Activated effector memory CD4-positive, alpha-beta T cell treated with anti-CD3 and anti-CD28 coated beads, Interleukin-2, amount 50 U/mL, for 16 hours (primary cell): ENCODE results near the gene ABLIM2.
A peak's percentile ranks its signal among the peaks of the same experiment; 100 is the strongest.

Experiments used
- DNase-seq: peaks from one replicate; pipeline ENCODE4 v3.0.0-alpha.2; 2020

ABLIM2 gene

DNA sequence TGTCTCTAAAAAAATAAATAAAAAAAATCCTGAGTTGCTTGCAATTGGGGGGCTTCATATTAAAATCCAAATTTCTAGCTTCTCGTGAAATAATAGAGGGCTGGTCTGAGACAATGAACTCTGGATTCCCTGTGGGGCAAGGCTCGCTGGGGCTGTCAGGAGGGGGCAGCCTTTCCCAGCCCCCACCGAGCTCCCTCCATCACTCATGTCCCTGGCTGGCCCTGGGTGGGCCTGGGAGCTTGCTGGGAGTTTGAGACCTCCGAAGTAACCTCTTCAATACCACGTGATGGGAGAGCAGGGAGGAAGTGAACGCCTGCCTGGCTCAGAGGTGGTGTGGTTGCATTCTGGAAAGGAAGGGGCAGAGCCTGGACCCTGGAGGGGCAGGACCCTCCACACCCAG is 164.9 kb downstream of the ABLIM2 start:
- DNase-seq, result no peak

DNA sequence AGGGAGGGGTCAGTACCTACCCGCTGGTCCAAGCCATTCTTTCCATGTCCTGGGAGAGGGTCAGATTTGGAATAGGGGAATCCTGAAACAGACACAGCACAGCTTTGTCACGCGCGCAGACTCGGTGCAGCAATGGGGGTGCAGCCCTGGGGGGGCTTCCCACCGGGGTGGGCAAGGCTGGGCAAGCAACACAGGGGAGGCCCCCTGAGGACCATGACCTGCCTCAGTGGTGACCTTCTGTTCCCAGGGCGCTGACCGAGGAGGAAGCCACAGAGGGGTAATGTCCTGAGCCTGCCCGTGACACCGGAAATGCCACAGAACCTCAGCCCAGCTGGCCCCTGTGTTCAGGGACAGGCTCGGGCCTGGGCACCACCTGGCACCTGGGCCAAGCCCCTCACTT is 165.8 kb downstream of the ABLIM2 start:
- no peak for DNase-seq

DNA sequence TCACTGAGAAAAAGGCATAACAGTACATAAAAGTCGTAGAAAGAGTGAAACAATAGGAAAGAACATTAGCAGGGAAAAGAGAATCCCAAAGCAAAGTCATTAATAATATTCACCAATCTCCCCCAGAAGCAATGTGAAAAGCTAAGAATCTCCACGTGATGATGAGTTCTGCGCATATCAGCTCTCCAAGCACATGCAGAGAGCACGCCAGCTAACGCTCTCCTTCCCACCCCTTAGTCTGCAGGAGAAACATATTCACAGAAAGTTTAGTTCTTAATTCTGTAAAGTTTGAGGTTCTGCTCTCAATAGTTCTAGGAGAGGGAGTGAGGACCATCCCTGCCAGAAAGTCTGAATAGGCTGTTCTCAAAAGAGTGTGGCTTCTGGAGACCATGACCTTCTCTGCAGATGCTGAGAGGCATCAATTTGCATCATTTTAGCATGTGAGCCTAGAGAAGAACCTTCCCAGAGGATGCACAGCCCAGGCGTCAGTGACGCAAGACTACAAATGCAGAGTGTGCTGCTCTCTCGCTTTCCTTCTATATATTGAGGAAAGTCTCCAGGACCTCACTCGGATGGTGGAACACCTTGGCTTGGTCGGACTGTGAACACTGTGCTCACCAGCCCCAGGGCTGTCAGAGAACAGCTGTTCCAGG is 167.7 kb downstream of the ABLIM2 start:
- DNase-seq, result no peak

DNA sequence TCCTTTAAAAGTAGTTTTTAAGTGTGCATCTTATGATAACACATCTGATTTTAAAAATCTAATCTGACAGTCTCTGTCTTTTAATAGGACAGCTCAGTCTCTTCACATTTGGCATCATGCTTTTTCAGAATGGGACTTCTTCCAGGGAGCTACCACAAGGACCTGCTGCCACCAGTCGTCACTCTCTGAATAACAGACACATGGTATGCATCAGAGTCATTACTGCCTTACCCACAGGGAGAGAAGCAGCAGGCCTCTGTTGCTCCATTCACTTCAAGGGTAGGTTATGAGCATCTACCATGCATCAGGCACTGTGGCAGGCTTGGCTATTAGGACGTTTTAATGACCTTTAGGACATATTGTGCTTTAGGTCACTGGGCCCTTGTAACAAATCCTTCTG is 169.0 kb downstream of the ABLIM2 start:
- no peak for DNase-seq

DNA sequence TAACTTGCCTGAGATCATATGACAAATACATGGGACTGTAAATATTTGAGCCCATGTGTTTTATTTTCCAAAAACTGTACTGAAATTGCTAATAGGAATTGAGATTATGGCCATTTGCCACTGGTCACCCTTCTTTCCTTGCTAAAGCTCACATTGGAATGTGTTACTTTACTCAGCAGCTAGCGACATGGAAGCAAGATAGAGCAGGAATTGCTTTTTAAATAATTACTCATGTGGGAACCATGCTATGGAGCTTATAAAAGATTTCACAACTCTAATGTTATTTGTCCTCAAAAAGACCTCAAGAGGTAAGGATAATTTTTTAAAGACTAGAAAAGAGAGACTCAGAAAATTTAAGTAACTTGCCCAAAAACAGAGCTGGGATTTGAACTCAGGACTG is 170.2 kb downstream of the ABLIM2 start:
- DNase-seq, result no peak

DNA sequence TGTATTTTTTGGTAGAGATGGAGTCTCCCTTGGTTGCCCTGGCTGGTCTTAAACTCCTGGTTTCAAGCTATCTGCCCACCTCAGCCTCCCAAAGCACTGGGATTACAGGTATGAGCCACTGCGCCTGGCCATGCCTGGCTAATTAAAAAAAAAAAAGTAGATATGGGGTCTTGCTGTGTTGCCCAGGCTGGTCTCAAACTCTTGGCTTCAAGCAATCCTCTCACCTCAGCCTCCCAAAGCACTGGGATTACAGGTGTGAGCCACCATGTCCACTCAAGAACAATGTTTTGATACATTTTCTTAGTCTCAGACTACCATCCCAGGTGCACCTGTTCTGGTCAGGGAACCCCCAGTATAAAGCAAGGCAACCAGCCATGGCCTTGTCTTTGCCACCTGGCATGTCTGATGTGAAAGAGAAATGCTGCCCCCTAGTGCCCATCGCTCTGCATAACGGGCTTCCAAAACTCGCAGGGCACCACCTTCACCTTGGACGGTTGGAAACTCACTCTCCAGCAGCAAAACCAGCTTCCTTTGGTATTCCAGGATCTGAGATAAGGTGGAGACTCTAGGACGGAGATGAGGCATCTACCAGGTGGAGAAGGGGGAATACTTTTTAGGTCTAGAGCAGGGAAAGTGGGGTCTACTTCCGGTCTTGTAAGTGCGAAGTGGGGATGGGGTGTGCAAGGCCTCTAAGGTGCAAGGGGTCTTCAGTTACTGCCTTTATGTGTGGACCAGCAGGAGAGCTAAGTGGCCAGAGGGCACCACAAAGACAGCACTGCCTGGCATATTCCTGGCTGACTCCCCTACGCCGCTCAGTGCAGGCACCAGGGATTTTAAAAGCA is 171.2 kb downstream of the ABLIM2 start:
- DNase-seq, result peak; percentile 90

DNA sequence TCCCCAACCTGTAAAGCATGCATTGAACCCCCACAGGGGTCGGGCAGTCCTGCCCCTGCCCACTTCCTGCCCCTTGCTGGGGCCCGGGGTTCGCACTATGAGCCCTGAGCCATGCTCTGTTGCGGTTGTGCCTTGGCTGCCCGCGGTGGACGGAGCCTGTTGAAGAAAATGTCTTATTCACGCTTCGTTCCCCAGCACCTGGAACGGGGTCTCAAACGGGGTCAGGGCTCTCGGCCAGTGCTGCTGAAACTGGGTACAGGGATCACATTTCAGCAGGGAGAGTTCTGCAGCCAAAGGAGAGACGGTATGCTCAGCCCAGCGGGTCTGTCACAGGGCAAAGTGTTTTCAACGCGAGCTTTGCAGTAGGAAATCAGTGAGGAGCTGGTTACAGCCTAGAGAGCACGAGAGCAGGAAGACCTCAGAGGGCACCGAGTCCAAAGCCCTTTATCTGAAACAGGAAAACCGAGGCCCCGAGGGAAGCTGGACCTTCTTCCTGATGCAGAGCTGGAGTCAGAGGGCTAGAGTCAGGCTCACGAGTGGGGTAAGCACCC is 172.6 kb downstream of the ABLIM2 start:
- no peak for DNase-seq

DNA sequence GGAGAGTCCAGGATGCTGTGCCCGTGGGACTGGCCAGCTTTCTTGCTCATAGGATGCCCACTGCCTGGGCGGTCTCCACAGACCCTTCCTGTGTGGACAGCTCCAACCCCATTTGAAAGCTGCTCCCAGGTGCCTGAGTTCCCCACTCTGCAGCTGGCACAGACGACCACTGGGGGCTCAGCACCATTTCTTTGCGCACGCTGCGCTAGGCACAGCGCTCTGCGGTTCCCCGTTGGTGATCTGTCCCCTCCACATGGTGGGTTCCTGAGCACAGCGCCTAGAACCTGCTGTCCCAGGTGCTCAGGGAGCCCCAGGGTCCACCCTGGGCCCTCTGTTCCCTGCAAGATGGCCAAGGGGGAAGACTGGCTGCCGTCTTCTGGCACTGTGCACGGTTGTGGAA is 173.5 kb downstream of the ABLIM2 start:
- no peak for DNase-seq

DNA sequence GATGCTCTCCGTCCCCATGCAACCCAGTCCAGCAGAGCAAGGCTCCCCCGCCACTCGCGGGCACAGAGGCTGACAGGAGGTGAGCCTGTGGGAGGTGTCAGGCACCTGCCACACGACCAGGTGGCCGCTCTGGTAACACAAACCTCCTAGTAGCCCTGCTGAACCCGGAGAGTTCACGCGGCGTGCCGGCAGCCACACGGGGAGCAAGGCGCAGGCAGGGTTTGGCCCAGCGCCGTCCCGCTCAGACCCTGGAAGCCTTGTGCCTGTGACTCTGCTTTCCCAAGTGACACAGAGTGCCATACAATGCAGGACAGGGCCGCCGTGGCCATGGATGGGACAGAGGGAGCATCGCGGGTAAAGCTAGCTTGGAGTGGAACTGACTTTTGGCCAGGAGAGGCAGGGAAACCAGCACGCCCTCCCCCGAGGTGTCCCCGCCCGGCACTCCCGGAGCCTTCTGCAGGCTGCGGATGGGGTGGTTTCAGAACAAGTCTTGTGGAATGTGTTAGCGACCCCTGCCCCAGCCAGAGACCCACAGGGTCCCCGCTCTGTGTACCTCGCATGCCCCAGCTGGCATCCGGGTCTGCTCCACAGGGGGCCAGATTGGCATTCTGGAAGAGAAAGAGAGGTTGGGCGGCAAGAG is 174.2 kb downstream of the ABLIM2 start:
- DNase-seq, result no peak

DNA sequence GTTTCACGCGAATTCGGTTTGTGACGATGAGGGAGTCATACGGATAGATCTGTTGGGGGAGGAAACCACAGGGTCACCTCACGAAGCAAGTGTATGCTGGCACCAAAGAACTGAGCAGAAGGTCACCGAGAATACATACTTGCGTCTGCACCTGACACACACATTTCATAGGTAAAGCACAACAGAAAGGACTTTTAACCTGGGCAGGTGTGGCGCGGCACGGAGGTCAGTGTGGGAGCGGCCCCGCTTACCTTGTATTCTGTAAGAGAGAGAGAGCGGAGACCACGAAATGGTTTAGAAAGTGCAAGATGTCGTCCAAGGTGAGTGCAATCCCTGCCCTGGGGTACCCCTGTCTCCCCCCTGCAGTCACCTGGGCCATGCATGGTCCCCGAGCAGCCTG is 175.3 kb downstream of the ABLIM2 start:
- no peak for DNase-seq

DNA sequence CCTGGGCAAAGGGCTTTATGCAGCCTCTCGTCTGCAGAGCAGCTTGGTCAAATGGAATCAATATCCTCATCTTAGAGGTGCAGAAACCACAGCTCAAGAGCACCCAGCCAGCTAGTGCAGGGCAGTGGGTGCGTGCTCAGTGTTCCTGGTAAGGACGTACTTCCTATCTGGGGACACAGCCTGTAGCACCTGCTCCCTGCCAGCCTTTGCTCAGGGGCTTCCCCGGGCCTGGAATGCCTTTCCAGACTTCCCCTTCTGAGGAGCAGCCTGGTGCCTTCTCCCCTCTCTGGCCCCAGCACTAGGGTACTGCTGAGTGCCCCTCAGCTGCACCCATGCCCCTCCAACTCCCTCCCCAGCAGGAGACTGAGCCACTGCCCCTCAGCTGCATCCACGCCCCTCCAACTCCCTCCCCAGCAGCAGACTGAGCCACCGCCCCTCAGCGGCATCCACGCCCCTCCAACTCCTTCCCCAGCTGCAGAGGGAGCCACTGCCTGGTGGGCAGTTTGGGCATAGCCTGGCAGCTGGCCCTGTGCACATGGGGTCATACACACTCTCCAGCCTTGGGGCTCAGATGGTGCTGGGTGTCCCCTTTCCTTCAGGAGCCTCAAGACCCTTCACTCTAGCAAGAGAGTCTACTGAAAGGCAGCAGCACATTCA is 176.7 kb downstream of the ABLIM2 start:
- DNase-seq, result no peak

DNA sequence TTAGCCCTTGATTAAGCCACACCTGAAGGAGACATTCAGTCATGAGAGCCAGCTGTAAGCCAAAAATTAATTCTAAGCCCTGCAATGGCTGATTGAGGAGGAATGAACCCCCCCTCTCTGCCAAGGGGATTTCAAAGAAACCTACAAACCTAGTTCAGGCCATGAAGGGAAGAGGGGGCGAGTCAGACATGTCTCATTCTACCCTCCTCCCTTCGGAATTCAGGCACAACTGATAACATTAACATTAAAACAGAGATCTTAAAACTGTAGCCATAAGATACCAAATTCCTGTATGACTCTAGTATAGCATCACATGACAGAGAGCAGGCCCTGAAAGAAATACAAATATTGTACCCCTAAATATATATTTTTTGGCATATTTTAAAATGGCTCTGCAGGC is 178.6 kb downstream of the ABLIM2 start:
- DNase-seq, result no peak

DNA sequence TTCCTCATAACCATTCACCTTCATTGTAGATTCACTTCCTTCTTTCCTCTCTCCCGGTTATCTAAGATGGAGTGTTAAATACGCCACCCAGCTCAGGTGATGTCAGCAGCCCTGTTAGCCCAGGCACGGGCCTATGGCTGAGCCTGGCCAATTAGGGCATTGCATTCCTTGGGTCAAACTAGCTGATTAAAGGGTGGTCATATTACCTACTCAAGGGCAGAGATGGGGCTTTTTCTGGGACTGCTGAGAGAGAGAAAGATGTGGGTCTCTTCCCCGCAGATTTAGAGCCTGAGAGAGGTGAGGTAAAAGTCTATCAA is 179.0 kb downstream of the ABLIM2 start:
- no peak for DNase-seq

DNA sequence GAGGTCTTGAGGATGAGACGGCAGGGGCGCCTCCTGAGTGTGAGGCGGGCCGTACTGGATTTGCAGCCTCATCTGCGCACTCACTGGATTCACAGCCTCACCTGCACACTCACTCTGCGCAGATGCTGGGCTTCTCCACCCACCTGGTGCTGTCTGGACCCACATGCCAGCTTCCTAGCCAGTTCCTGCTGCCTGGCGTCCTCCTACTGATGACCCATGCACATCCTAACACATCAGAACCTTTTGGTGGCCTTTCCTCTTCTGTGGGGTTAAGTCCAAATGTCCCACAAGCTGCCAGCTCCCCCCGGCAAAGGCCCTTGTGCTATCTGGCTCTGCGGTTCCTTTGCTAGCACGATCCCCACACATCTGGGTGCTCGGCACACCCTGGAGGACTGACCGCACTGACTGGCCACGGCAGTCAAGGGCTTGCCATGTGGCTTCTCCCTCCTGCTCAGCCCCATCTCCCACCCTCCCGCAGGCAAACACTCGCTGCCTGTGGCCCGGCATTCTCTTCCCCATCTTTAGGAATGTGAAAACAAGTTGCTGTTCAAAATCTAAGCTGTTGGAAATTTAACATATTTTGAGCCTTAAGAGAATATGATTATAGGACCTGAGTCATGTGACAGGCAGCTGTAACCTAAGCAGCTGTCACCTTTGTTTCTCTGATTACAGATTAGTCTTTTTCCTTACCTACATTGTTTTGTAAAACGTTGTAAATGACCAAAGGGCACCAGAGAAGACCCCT is 179.5 kb downstream of the ABLIM2 start:
- no peak for DNase-seq

DNA sequence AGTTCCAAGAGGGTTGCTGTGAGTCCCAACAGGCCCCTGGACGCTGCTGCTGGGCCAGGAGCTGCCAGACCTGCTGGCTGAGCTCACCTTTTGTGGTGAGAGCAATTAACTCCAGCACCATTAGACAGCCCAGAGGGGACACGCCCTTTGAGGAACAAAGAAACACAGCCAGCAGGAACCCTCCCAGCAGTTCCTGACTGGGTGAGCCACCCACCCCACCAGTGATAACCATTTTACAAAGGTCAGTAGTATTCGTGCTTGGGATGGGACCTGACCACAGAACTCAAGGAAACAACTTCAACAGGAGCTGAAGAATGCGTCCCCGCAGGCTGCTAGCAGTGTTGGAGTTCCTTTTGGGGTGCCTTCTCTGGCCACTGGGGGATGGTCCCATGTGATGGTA is 180.1 kb downstream of the ABLIM2 start:
- no peak for DNase-seq

DNA sequence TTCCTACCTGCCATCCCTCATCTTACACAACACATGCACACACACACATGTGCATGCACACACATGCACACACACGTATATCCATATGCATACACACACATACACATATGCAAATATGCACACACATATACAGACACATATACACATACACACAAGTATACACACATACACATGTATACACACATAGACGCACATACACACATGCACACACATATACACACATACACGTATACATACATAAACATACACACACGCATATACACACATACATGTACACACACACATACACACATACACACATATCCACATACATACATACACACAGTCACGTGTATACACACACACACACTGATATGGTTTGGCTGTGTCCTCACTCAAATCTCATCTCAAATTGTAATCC is 182.0 kb downstream of the ABLIM2 start:
- DNase-seq, result no peak

DNA sequence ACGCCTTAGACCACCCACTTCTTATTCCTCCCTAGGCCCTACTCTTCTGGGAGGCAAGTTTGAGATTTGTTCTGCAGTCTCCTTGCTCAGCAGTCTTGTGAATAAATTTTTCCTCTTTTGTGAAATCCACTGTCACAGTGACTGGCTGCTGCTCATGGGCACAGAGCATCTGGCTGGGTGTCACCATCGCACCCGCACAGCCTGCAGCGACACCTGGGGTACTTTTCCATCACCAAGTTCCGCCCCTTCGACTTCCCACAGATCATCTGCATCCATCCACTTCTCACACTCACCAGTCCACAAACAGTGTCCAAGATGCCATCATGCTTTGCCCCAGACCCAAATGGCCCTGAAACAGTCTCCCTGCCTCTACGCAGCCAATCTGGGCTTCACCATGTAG is 182.6 kb downstream of the ABLIM2 start:
- DNase-seq, result no peak

DNA sequence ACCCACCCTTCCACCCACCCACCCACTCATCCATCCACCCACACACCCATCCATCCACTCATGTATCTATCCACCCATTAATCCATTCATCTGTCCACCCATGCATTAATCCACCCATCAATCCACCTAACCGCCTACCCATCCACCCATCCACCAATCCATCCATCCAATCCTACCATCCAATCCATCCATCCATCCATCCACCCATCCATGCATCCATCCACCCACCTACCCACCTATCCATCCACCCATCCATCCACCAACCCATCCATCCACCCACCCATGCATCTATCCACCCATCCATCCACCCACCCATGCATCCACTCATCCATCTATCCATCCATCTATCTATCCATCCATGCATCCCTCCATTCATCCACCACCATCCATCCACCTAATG is 184.2 kb downstream of the ABLIM2 start:
- no peak for DNase-seq

DNA sequence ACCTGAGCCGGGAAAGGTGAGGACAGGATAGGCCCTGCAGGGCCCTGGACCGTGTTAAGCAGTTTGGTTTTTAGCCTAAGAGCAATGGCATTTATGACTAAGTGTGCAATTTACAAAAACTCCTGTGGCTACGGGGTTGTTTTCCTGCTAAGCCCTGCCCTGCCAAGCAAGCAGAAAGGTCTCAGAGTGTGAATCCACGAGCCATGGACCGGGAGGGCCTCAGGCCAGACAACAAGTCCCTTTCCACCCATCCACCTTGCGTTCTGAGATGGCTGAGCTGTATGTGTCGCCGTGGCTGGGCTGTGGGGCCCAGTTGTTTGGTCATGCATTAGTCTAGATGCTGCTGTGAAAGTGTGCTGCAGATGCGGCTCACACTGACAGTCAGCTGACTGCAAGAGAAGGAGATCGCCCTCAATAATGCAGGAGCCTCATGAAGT is 185.1 kb downstream of the ABLIM2 start:
- DNase-seq, result no peak

DNA sequence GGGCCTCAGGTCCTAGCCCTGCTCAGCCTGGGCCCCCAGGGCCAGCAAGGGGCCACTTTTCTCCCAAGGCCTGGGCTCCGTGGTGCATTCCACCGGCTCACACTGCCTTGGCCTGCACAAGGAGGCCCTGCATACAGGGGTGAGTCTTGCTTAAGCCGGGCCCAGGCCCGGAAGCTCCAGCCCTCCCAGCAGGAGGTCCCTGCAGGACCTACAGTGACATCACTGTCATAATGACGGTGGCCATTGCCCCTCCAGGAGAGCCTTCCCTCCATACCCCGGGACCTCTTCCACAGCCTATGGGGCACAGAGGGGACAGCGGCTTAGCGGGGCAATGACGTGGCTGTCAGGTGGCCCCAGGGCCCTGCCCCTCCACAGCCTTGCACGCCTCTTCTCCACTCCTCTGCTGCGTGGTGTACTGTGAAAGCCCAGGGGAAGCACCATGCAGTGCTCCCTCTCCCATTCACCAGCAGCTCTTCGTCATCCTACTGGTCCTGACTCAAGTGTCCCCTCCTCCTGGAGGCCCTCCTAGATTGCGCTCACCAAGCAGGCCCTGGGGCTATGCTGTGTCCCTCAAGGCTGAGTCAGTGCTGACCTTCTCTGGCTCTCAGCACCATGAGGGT is 186.6 kb downstream of the ABLIM2 start:
- DNase-seq, result no peak

DNA sequence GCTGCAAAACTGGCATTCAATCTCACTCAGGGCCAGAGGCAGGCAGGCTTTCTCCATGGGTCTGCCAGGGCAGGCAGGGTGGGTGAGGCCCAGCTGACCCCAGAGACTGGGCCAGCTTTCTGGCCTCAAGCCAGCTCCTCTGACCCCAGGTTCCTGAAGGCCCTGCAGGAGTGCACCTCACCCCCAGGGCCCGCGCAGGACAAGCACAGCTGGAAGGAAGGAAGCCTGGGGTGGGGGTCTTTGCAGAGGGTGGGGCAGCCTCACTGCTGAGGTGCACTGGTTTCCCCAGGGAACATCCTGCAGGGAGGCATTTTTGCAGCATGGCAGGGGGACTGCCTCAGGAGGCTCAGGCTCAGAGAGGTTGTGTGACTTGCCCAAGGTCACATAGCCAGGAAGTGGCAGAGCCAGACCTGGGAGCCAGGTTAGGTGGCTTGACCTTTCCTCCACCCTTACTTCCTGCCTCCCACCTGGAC is 187.4 kb downstream of the ABLIM2 start:
- no peak for DNase-seq

DNA sequence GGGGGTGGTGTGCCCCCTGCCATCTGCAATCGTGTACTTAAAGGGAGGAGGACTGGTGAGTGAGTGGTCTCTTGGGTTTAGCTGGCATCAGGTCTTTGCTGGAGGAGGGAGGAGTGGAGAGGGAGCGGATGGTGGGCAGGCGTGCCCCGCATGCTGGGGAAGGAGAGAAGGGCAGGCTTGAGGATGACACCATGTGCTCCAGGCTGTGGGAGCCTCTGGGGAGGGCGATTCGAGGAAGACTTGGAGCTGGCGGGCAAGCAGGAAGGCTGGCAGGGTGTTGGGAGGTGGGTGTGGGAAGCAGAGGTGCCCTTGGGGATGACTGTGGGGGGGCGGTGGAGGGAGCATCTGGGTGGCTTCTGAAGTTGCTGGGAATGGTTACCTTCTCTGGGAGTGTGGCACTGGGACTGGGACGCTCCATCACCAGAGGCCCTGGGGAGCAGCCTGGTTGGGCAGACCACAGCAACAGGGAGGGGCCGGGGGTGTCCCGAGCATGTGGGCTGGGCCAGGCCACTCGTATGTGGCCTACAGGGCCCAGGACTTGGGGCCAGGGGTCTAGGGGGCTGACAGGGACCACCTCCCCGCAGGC is 188.2 kb downstream of the ABLIM2 start:
- DNase-seq, result no peak
